ENCODE data around the gene TMED8. TPM values are rescaled to one million over a fixed set of nuclear protein-coding genes. Genes with fewer than 3 reads are reported as not detected.

Gene TMED8
- total and polyA plus RNA-seq, 9 donors: 4.4 to 8.2 (median 5.5) TPM

GRCh38 chr14:77407158-77407557 lies 30.3 kb upstream of the TMED8 start:
- Histone ChIP-seq H3K27me3 (ENCODE audit: control insufficient read depth, insufficient read depth, low read length) (no peaks in the 10 kb centered on the region), H3K4me3 (ENCODE audit: low read length) (no peak overlapping the region), H3K9me3 (replicated peaks; ENCODE audit: control insufficient read depth, low read depth, low read length) (no peaks in the 10 kb centered on the region), H3K4me1 (ENCODE audit: control insufficient read depth, insufficient read depth, low read length) (no peaks in the 10 kb centered on the region), H3K36me3 (ENCODE audit: control insufficient read depth, insufficient read depth, low read length) (no peaks in the 10 kb centered on the region), H3K27ac (ENCODE audit: low read length) (no peak overlapping the region)
- no peak for DNase-seq
- 100% methylated on average over 1 of the region's 2 CpGs for WGBS (ENCODE audit: insufficient coverage)

- 33% methylated on average over 2 of the region's 6 CpGs for WGBS (ENCODE audit: insufficient coverage)
- Histone ChIP-seq H3K27ac (ENCODE audit: low read length) (no peak overlapping the region), H3K27me3 (ENCODE audit: control insufficient read depth, insufficient read depth, low read length) (no peaks in the 10 kb centered on the region), H3K4me1 (ENCODE audit: control insufficient read depth, insufficient read depth, low read length) (no peaks in the 10 kb centered on the region), H3K4me3 (ENCODE audit: low read length) (no peak overlapping the region), H3K36me3 (ENCODE audit: control insufficient read depth, insufficient read depth, low read length) (no peaks in the 10 kb centered on the region), H3K9me3 (replicated peaks; ENCODE audit: control insufficient read depth, low read depth, low read length) (no peaks in the 10 kb centered on the region)
- peak; percentile 7 for DNase-seq
These were observed 29.8 kb upstream of the TMED8 start for GRCh38 chr14:77406718-77407117.

- Histone ChIP-seq H3K4me3 (ENCODE audit: low read length) (no peak overlapping the region), H3K27ac (ENCODE audit: low read length) (no peak overlapping the region), H3K27me3 (ENCODE audit: control insufficient read depth, insufficient read depth, low read length) (no peaks in the 10 kb centered on the region), H3K9me3 (replicated peaks; ENCODE audit: control insufficient read depth, low read depth, low read length) (no peaks in the 10 kb centered on the region), H3K4me1 (ENCODE audit: control insufficient read depth, insufficient read depth, low read length) (no peaks in the 10 kb centered on the region), H3K36me3 (ENCODE audit: control insufficient read depth, insufficient read depth, low read length) (no peaks in the 10 kb centered on the region)
- no peak for DNase-seq
- 80% methylated on average over 1 of the region's 3 CpGs for WGBS (ENCODE audit: insufficient coverage)
These were observed 29.2 kb upstream of the TMED8 start for GRCh38 chr14:77406086-77406485.

- Histone ChIP-seq H3K4me3 (ENCODE audit: low read length) (no peak overlapping the region), H3K36me3 (ENCODE audit: control insufficient read depth, insufficient read depth, low read length) (no peaks in the 10 kb centered on the region), H3K4me1 (ENCODE audit: control insufficient read depth, insufficient read depth, low read length) (no peaks in the 10 kb centered on the region), H3K27ac (ENCODE audit: low read length) (no peak overlapping the region), H3K9me3 (replicated peaks; ENCODE audit: control insufficient read depth, low read depth, low read length) (no peaks in the 10 kb centered on the region), H3K27me3 (ENCODE audit: control insufficient read depth, insufficient read depth, low read length) (no peaks in the 10 kb centered on the region)
- no peak for DNase-seq
- no CpG with 5 or more reads among the region's 3 CpGs for WGBS (ENCODE audit: insufficient coverage)
These were observed 26.9 kb upstream of the TMED8 start for GRCh38 chr14:77403768-77404167.

GRCh38 chr14:77400216-77400615 lies 23.3 kb upstream of the TMED8 start:
- no peak for DNase-seq
- no CpG with 5 or more reads among the region's 6 CpGs for WGBS (ENCODE audit: insufficient coverage)
- Histone ChIP-seq H3K4me1 (ENCODE audit: control insufficient read depth, insufficient read depth, low read length) (no peaks in the 10 kb centered on the region), H3K9me3 (replicated peaks; ENCODE audit: control insufficient read depth, low read depth, low read length) (no peaks in the 10 kb centered on the region), H3K4me3 (ENCODE audit: low read length) (no peak overlapping the region), H3K27ac (ENCODE audit: low read length) (no peak overlapping the region), H3K27me3 (ENCODE audit: control insufficient read depth, insufficient read depth, low read length) (no peaks in the 10 kb centered on the region), H3K36me3 (ENCODE audit: control insufficient read depth, insufficient read depth, low read length) (no peaks in the 10 kb centered on the region)

- 96% methylated on average over 4 of the region's 4 CpGs for WGBS (ENCODE audit: insufficient coverage)
- Histone ChIP-seq H3K9me3 (replicated peaks; ENCODE audit: control insufficient read depth, low read depth, low read length) (no peaks in the 10 kb centered on the region), H3K27me3 (ENCODE audit: control insufficient read depth, insufficient read depth, low read length) (no peaks in the 10 kb centered on the region), H3K27ac (ENCODE audit: low read length) (no peak overlapping the region), H3K4me1 (ENCODE audit: control insufficient read depth, insufficient read depth, low read length) (no peaks in the 10 kb centered on the region), H3K4me3 (ENCODE audit: low read length) (no peak overlapping the region), H3K36me3 (ENCODE audit: control insufficient read depth, insufficient read depth, low read length) (no peaks in the 10 kb centered on the region)
- DNase-seq: no peak
These were observed 13.3 kb upstream of the TMED8 start for GRCh38 chr14:77390188-77390587.

GRCh38 chr14:77378701-77379100 lies 1.8 kb upstream of the TMED8 start:
- peaks cover 14% of the 10 kb centered on the region for H3K4me1 ChIP-seq (ENCODE audit: control insufficient read depth, insufficient read depth, low read length)
- 92% methylated on average over 2 of the region's 6 CpGs for WGBS (ENCODE audit: insufficient coverage)
- no peaks in the 10 kb centered on the region for H3K27me3 ChIP-seq (ENCODE audit: control insufficient read depth, insufficient read depth, low read length)
- no peak overlapping the region for H3K27ac ChIP-seq (ENCODE audit: low read length)
- no peaks in the 10 kb centered on the region for H3K9me3 ChIP-seq (replicated peaks; ENCODE audit: control insufficient read depth, low read depth, low read length)
- H3K4me3 ChIP-seq (ENCODE audit: low read length): no peak overlapping the region
- DNase-seq: no peak
- H3K36me3 ChIP-seq (ENCODE audit: control insufficient read depth, insufficient read depth, low read length): no peaks in the 10 kb centered on the region

GRCh38 chr14:77377502-77377844 lies 579 bp upstream of the TMED8 start:
- WGBS (ENCODE audit: insufficient coverage): 17% methylated on average over 10 of the region's 10 CpGs

GRCh38 chr14:77375973-77376770 lies 722 bp downstream of the TMED8 start:
- H3K27ac ChIP-seq (ENCODE audit: low read length): peak overlapping the region; percentile 71
- WGBS (ENCODE audit: insufficient coverage): 3% methylated on average over 16 of the region's 24 CpGs

More at GRCh38 chr14:77377502-77377844, 579 bp upstream of the TMED8 start:
- Histone ChIP-seq H3K9me3 (replicated peaks; ENCODE audit: control insufficient read depth, low read depth, low read length) (no peaks in the 10 kb centered on the region), H3K4me1 (ENCODE audit: control insufficient read depth, insufficient read depth, low read length) (peaks cover 14% of the 10 kb centered on the region), H3K36me3 (ENCODE audit: control insufficient read depth, insufficient read depth, low read length) (no peaks in the 10 kb centered on the region), H3K4me3 (ENCODE audit: low read length) (peak overlapping the region; percentile 83), H3K27ac (ENCODE audit: low read length) (no peak overlapping the region), H3K27me3 (ENCODE audit: control insufficient read depth, insufficient read depth, low read length) (no peaks in the 10 kb centered on the region)
- no peak for DNase-seq

GRCh38 chr14:77375164-77375950 lies 1.5 kb downstream of the TMED8 start:
- 100% methylated on average over 1 of the region's 9 CpGs for WGBS (ENCODE audit: insufficient coverage)
- Histone ChIP-seq H3K27me3 (ENCODE audit: control insufficient read depth, insufficient read depth, low read length) (no peaks in the 10 kb centered on the region), H3K27ac (ENCODE audit: low read length) (no peak overlapping the region), H3K36me3 (ENCODE audit: control insufficient read depth, insufficient read depth, low read length) (no peaks in the 10 kb centered on the region), H3K4me1 (ENCODE audit: control insufficient read depth, insufficient read depth, low read length) (peaks cover 14% of the 10 kb centered on the region), H3K4me3 (ENCODE audit: low read length) (no peak overlapping the region), H3K9me3 (replicated peaks; ENCODE audit: control insufficient read depth, low read depth, low read length) (no peaks in the 10 kb centered on the region)
- DNase-seq: no peak

More at GRCh38 chr14:77375973-77376770, 722 bp downstream of the TMED8 start:
- H3K4me3 ChIP-seq (ENCODE audit: low read length): peak overlapping the region; percentile 83
- H3K9me3 ChIP-seq (replicated peaks; ENCODE audit: control insufficient read depth, low read depth, low read length): no peaks in the 10 kb centered on the region
- no peaks in the 10 kb centered on the region for H3K36me3 ChIP-seq (ENCODE audit: control insufficient read depth, insufficient read depth, low read length)
- no peak for DNase-seq
- H3K27me3 ChIP-seq (ENCODE audit: control insufficient read depth, insufficient read depth, low read length): no peaks in the 10 kb centered on the region
- peaks cover 14% of the 10 kb centered on the region for H3K4me1 ChIP-seq (ENCODE audit: control insufficient read depth, insufficient read depth, low read length)

All from muscle of leg (tissue), 11 donors.